WTC11 (cell line): ENCODE data around the gene SPATA13.

Experiments
- ATF3 ChIP-seq: sonication (generic); formaldehyde crosslinking; conservative IDR thresholded peaks from 2 replicates; pipeline ENCODE4 v1.8.1; 2022; ENCODE audit warnings: mild to moderate bottlenecking, missing genetic modification reagents
- CREB1 ChIP-seq: sonication (generic); formaldehyde crosslinking; IDR thresholded peaks from 2 replicates; pipeline ENCODE4 v1.8.0; 2023; ENCODE audit warnings: mild to moderate bottlenecking, missing genetic modification reagents
- CTCF ChIP-seq: fragments of 200-600 bp; IDR thresholded peaks from 2 replicates; pipeline ENCODE4 v1.8.0; 2022; ENCODE audit warnings: antibody characterized with exemption
- JUN ChIP-seq: sonication (generic); formaldehyde crosslinking; IDR thresholded peaks from 2 replicates; pipeline ENCODE4 v1.8.0; 2023; ENCODE audit warnings: mild to moderate bottlenecking, missing genetic modification reagents
- MAX ChIP-seq: sonication (generic); formaldehyde crosslinking; IDR thresholded peaks from 2 replicates; pipeline ENCODE4 v1.8.0; 2022; ENCODE audit warnings: mild to moderate bottlenecking, missing genetic modification reagents
- MYBL2 ChIP-seq: sonication (generic); formaldehyde crosslinking; IDR thresholded peaks from 2 replicates; pipeline ENCODE4 v1.8.1; 2023; ENCODE audit warnings: mild to moderate bottlenecking, moderate library complexity, missing genetic modification reagents
- NR1H2 ChIP-seq: sonication (generic); formaldehyde crosslinking; IDR thresholded peaks from 2 replicates; pipeline ENCODE4 v1.9.0; 2021; ENCODE audit warnings: mild to moderate bottlenecking, moderate library complexity, missing genetic modification reagents
- SP1 ChIP-seq: sonication (generic); formaldehyde crosslinking; conservative IDR thresholded peaks from 2 replicates; pipeline ENCODE4 v1.8.1; 2022; ENCODE audit warnings: missing genetic modification reagents
- STAT6 ChIP-seq: sonication (generic); formaldehyde crosslinking; conservative IDR thresholded peaks from 2 replicates; pipeline ENCODE4 v1.8.1; 2023; ENCODE audit warnings: mild to moderate bottlenecking, low read depth, missing genetic modification reagents, moderate library complexity
- ZNF121 ChIP-seq: sonication (generic); formaldehyde crosslinking; IDR thresholded peaks from 2 replicates; pipeline ENCODE4 v1.8.0; 2023; ENCODE audit warnings: missing genetic modification reagents

- TF ChIP-seq CTCF: no peak
- TF ChIP-seq MAX (CRISPR knock-in tag): no peak
- TF ChIP-seq SP1 (CRISPR knock-in tag): no peak
- no peak for TF ChIP-seq STAT6 (CRISPR knock-in tag)
- TF ChIP-seq CREB1 (CRISPR knock-in tag): no peak
- TF ChIP-seq MYBL2 (CRISPR knock-in tag): no peak
- no peak for TF ChIP-seq NR1H2 (CRISPR knock-in tag)
- TF ChIP-seq ZNF121 (CRISPR knock-in tag): no peak
- TF ChIP-seq JUN: no peak
- no peak for TF ChIP-seq ATF3 (CRISPR knock-in tag)
These were observed 22.2 kb downstream of the SPATA13 start for GRCh38 chr13:24182703-24183081.
